Transverse colon (tissue), 4 donors: ENCODE results near the gene DENND1A.

Experiments
- POLR2A ChIP-seq: fragments of 450-650 bp; IDR thresholded peaks from one replicate; pipeline ENCODE4 v1.6.1; 2016; ENCODE audit warnings: antibody characterized with exemption, mild to moderate bottlenecking, moderate library complexity
- POLR2AphosphoS5 ChIP-seq, 3 donors: sonication (generic); formaldehyde crosslinking; IDR thresholded peaks; one replicate each; pipeline ENCODE4 v1.6.1; 2016; ENCODE audit warnings: antibody characterized with exemption in 3 of 3
- TF ChIP-seq, protein P1 (sequence below), 5 experiments: fragments of 200-600 bp in 3 of 5; fragments of 450-650 bp in 2 of 5; sonication (generic) in 3 of 5; IDR thresholded peaks; 1 replicate in 2 of 5; 2 replicates in 3 of 5; pipeline ENCODE4 v1.5.1; 2016 to 2017; ENCODE audit warnings: antibody characterized with exemption in 5 of 5, inconsistent platforms in 3 of 5, mild to moderate bottlenecking in 2 of 5, moderate library complexity in 1 of 5

- TF ChIP-seq POLR2A: no peak
- TF ChIP-seq, protein P1, sequence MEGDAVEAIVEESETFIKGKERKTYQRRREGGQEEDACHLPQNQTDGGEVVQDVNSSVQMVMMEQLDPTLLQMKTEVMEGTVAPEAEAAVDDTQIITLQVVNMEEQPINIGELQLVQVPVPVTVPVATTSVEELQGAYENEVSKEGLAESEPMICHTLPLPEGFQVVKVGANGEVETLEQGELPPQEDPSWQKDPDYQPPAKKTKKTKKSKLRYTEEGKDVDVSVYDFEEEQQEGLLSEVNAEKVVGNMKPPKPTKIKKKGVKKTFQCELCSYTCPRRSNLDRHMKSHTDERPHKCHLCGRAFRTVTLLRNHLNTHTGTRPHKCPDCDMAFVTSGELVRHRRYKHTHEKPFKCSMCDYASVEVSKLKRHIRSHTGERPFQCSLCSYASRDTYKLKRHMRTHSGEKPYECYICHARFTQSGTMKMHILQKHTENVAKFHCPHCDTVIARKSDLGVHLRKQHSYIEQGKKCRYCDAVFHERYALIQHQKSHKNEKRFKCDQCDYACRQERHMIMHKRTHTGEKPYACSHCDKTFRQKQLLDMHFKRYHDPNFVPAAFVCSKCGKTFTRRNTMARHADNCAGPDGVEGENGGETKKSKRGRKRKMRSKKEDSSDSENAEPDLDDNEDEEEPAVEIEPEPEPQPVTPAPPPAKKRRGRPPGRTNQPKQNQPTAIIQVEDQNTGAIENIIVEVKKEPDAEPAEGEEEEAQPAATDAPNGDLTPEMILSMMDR (IDR thresholded peaks at IDR 0.05): no peak
- TF ChIP-seq POLR2AphosphoS5 (IDR thresholded peaks at IDR 0.05): no peak
Observed at GRCh38 chr9:123743737-123744136, 186.2 kb downstream of the DENND1A start.
